Tibial artery (tissue), 4 donors: ENCODE measurements around the gene TWSG1.
A peak's percentile ranks its signal among the peaks of the same experiment; 100 is the strongest.

ENCODE experiments used
- DNase-seq, 2 donors: peaks; one replicate each; pipeline ENCODE4 v3.0.0-alpha.2; 2019
- H3K27ac ChIP-seq, 2 donors: fragments of 200-600 bp; sonication (generic) in 1 of 2; 1 replicate in 1 of 2; 2 replicates in 1 of 2; pipeline ENCODE4 v1.5.1; 2018 to 2019; ENCODE audit warnings: mild to moderate bottlenecking in 1 of 2
- H3K27me3 ChIP-seq, 2 donors: fragments of 200-600 bp; sonication (generic) in 1 of 2; one replicate each; pipeline versions ENCODE4 v1.5.1 to v1.6.0; 2016 to 2019
- H3K36me3 ChIP-seq, 3 donors: fragments of 200-600 bp; sonication (generic) in 2 of 3; one replicate each; pipeline ENCODE4 v1.5.1; 2016 to 2019; ENCODE audit warnings: mild to moderate bottlenecking in 2 of 3
- H3K4me1 ChIP-seq, 4 donors: fragments of 200-600 bp; sonication (generic) in 2 of 4; 1 replicate in 3 of 4; 2 replicates in 1 of 4; pipeline ENCODE4 v1.5.1; 2016 to 2019
- H3K4me3 ChIP-seq, 2 donors: fragments of 200-600 bp; sonication (generic) in 1 of 2; 1 replicate in 1 of 2; 2 replicates in 1 of 2; pipeline ENCODE4 v1.5.1; 2018 to 2019; ENCODE audit warnings: mild to moderate bottlenecking in 2 of 2
- H3K9me3 ChIP-seq, 3 donors: fragments of 200-600 bp; sonication (generic) in 1 of 3; one replicate each; pipeline ENCODE4 v1.5.1; 2016 to 2019
- intact Hi-C: fragments of 100-400 bp; cut with DNase I; formaldehyde crosslinking; loops from one replicate; pipeline ENCODE4 v1.15.0; 2023; ENCODE audit warnings: low total_unique reads
- TF ChIP-seq, protein P1 (sequence below), 2 experiments: fragments of 200-600 bp in 1 of 2; fragments of 450-650 bp in 1 of 2; IDR thresholded peaks; one replicate each; pipeline ENCODE4 v1.5.1; 2017 to 2019; ENCODE audit warnings: antibody characterized with exemption in 2 of 2, mild to moderate bottlenecking in 1 of 2, moderate library complexity in 1 of 2

Gene TWSG1

DNA sequence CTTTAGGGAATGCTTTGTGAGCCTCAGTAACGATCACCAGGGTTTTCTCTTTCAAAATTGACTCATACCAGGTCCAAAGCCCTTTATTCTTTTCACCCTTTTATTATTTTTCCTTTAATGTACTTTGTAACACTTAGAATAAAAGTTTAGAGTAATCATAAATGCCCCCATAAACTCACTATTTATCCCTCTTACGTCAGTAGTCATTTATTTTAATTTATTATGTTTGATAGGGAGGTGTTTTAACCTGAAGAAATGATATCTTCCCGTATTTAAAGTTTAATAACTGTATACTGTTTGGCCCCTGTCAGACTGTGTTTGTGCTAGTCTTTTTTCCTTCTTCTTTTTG, 1.1 kb downstream of the TWSG1 start:
- intact Hi-C loops, result loop anchor here (2.0 kb wide), 1 partner anchor 139 kb away; the partner anchor contains the start of gene RALBP1
- peaks cover 0 to 34% (median 14%) of the 10 kb centered on the region in 4 donors for H3K4me1 ChIP-seq
- peak overlapping the region; percentile 95 to 99 for H3K27ac ChIP-seq
- no peaks in the 10 kb centered on the region for H3K27me3 ChIP-seq
- peaks cover 3 to 28% (median 18%) of the 10 kb centered on the region in 3 donors for H3K36me3 ChIP-seq
- no peak for DNase-seq
- H3K9me3 ChIP-seq, result no peaks in the 10 kb centered on the region
- peak overlapping the region; percentile 92 to 96 for H3K4me3 ChIP-seq
- TF ChIP-seq, protein P1, sequence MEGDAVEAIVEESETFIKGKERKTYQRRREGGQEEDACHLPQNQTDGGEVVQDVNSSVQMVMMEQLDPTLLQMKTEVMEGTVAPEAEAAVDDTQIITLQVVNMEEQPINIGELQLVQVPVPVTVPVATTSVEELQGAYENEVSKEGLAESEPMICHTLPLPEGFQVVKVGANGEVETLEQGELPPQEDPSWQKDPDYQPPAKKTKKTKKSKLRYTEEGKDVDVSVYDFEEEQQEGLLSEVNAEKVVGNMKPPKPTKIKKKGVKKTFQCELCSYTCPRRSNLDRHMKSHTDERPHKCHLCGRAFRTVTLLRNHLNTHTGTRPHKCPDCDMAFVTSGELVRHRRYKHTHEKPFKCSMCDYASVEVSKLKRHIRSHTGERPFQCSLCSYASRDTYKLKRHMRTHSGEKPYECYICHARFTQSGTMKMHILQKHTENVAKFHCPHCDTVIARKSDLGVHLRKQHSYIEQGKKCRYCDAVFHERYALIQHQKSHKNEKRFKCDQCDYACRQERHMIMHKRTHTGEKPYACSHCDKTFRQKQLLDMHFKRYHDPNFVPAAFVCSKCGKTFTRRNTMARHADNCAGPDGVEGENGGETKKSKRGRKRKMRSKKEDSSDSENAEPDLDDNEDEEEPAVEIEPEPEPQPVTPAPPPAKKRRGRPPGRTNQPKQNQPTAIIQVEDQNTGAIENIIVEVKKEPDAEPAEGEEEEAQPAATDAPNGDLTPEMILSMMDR (IDR thresholded peaks at IDR 0.05), result no peak

DNA sequence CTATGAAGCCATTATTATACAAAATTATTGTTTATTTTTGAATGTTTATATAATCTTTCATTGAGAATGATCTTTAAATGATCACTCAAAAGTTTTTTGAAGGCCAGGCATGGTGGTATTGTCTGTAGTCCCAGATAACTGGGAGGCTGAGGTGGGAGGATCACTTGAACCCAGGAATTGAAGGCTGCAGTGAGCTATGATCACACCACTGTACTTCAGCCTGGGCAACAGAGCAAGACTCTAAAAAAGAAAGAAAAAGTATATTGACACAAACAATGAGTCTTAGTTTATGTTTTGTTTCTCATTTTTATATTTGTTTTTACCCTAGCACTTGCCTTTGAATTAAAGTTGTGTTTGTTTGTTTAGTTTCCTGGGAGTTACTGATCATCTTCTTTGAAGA, 2.3 kb downstream of the TWSG1 start:
- TF ChIP-seq, protein P1 (IDR thresholded peaks at IDR 0.05), result no peak
- intact Hi-C loops, result no loop called here
- H3K36me3 ChIP-seq, result peaks cover 7 to 33% (median 18%) of the 10 kb centered on the region in 3 donors
- peak overlapping the region in 1 of 2 donors; percentile 95 for H3K27ac ChIP-seq
- H3K27me3 ChIP-seq, result no peaks in the 10 kb centered on the region
- H3K9me3 ChIP-seq, result no peaks in the 10 kb centered on the region
- DNase-seq, result no peak
- peaks cover 0 to 41% (median 16%) of the 10 kb centered on the region in 4 donors for H3K4me1 ChIP-seq
- H3K4me3 ChIP-seq, result no peak overlapping the region

DNA sequence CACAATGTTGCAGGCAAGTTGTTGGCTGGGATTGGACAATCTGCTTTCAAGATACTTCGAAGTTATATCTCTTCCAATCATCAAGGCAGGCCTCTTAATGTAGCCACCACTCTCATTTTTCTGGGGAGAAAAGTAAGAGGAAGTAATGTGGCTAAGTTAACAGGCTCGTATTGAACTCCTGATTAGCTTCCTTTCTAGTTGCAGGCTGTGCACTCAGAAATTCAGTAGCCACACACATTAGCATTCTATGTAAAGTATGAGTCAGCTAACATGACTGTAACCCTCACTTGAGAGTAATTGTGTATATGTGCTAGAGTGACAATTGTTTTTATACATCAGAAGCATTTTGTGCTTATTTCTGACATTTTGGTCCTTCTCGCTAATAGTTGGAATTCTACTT, 3.3 kb downstream of the TWSG1 start:
- intact Hi-C loops, result no loop called here
- TF ChIP-seq, protein P1 (IDR thresholded peaks at IDR 0.05), result no peak
- Histone ChIP-seq H3K9me3 (no peaks in the 10 kb centered on the region), H3K27me3 (no peaks in the 10 kb centered on the region), H3K36me3 (peaks cover 7 to 33% (median 18%) of the 10 kb centered on the region in 3 donors), H3K27ac (peak overlapping the region in 1 of 2 donors; percentile 7), H3K4me1 (peaks cover 0 to 49% (median 16%) of the 10 kb centered on the region in 4 donors), H3K4me3 (no peak overlapping the region)
- no peak for DNase-seq

DNA sequence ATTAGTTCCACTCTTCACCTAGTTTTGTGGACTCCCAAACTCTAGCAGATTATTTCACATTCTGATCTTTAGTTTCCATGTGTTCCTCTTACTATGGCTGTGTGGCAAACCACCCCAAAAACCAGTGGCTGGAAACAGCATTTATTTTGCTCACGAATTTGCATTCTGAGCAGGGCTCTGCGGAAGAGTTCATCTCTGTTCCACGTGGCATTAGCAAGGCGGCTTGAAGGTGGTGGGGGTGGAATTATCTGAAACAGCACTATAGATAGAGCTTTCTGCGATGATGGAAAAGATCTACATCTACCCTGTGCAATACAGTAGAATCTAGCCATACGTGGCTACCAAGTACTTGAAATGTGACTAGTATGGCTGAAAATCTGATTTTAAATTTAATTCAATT, 5.9 kb downstream of the TWSG1 start:
- no peaks in the 10 kb centered on the region for H3K9me3 ChIP-seq
- DNase-seq, result no peak
- intact Hi-C loops, result no loop called here
- peaks cover 15 to 43% (median 32%) of the 10 kb centered on the region in 3 donors for H3K36me3 ChIP-seq
- no peaks in the 10 kb centered on the region for H3K27me3 ChIP-seq
- peaks cover 0 to 48% (median 14%) of the 10 kb centered on the region in 4 donors for H3K4me1 ChIP-seq
- H3K27ac ChIP-seq, result no peak overlapping the region
- no peak overlapping the region for H3K4me3 ChIP-seq
- TF ChIP-seq, protein P1 (IDR thresholded peaks at IDR 0.05), result no peak

DNA sequence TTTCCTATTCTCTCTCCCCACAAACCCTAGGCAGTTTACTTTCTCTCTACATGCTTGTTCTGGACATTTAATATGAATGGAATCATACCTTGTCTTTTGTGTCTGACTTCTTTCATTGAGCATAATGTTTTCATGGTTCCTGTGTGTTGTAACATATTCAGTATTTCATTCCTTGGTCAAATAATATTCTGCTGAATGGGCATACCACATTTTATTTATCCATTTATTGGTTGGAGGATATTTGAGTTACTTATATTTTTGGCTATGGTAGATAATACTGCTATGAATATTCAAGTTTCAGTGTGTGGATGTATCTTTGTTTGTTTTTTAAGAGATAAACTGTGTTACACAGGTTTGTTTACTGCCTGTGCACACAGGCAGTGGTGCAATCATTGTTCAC, 9.0 kb downstream of the TWSG1 start:
- no peaks in the 10 kb centered on the region for H3K9me3 ChIP-seq
- no peak overlapping the region for H3K4me3 ChIP-seq
- no peak overlapping the region for H3K27ac ChIP-seq
- intact Hi-C loops, result no loop called here
- H3K4me1 ChIP-seq, result peaks cover 0 to 34% (median 12%) of the 10 kb centered on the region in 4 donors
- TF ChIP-seq, protein P1 (IDR thresholded peaks at IDR 0.05), result no peak
- no peak for DNase-seq
- H3K36me3 ChIP-seq, result peaks cover 16 to 33% (median 22%) of the 10 kb centered on the region in 3 donors
- no peaks in the 10 kb centered on the region for H3K27me3 ChIP-seq

DNA sequence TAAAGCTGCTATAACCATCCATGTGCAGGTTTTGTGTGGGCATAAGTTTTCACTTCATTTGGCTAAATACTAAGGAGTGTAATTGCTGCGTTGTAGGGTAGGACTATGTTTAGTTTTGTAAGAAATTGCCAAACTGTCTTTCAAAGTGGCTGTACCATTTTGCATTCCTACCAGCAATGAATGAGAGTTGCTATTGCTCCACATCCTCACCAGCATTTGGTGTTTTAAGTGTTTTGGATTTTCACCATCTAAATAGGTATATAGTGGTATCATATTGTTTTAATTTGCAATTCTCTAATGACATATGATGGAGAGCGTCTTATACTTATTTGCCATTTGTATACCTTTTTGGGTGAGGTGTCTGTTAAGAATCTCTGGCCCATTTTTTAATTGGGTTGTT, 12.2 kb downstream of the TWSG1 start:
- H3K27me3 ChIP-seq, result no peaks in the 10 kb centered on the region
- TF ChIP-seq, protein P1 (IDR thresholded peaks at IDR 0.05), result no peak
- no peak overlapping the region for H3K27ac ChIP-seq
- H3K36me3 ChIP-seq, result peaks cover 9 to 14% (median 10%) of the 10 kb centered on the region in 3 donors
- no peak for DNase-seq
- no peak overlapping the region for H3K4me3 ChIP-seq
- H3K4me1 ChIP-seq, result peaks cover 0 to 51% (median 11%) of the 10 kb centered on the region in 4 donors
- no peaks in the 10 kb centered on the region for H3K9me3 ChIP-seq
- intact Hi-C loops, result no loop called here
